ENCODE measurements around the gene CLDND2. TPM values are rescaled to one million over a fixed set of nuclear protein-coding genes. Genes with fewer than 3 reads are reported as not detected.

Gene CLDND2
- total RNA-seq, 1 donor from 2014 or later, result not detected

DNA sequence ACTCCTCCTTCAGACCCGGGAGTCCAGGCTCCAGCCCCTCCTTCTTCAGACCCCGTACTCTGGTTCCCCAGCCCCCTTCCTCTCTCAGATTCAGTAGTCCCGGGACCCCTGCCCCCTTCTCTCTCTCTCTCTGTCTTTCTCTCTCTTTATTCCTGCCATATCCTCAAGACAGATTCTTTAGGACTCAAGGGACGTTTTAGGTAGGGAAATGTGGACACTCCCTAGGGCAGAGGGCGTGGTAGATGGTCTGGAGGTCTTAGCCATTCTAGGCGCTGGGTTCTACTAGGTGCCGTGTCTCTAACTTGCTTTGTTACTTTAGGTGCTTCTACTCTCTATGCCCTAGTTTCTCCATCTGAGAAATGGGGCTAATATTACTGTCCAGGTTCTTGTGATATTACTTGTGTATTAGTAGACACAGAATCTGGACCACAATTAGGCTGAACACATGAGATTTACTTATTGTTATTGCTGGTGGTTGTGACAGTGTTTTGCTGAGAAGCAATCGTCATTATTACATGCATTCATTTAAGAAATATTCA is 22.3 kb upstream of the CLDND2 start:
- H3K27ac Mint-ChIP-seq (ENCODE audit: unreplicated experiment), result no peak overlapping the region

DNA sequence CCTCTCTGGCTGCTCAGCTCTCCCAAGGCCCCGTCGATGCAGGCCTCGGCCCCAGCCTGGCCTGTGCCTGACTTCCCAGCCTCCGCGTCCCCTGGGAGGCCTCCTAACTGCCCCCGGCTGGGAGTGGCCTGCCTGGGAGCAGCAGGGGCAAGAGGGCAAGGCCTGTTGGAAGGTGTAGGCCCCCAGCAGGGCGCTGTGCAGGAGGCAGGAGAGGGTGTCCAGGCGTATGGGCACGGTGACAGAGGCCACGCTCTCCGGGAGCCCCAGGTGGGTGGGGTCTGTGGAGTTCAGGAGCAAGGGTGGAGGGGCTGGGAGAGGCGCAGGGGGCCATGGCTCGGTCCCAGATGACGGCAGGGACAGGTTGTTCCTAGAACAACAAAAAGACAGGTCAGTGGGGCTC is 20.3 kb upstream of the CLDND2 start:
- H3K27ac Mint-ChIP-seq (ENCODE audit: unreplicated experiment), result no peak overlapping the region
- DNase-seq (ENCODE audit: extremely low spot score, unreplicated experiment), result no peak
- H3K4me3 Mint-ChIP-seq (ENCODE audit: unreplicated experiment), result no peak overlapping the region

More for the DNA sequence above, 22.3 kb upstream of the CLDND2 start:
- H3K4me3 Mint-ChIP-seq (ENCODE audit: unreplicated experiment), result no peak overlapping the region
- no peaks in the 10 kb centered on the region for H3K27me3 Mint-ChIP-seq (ENCODE audit: unreplicated experiment)
- H3K36me3 Mint-ChIP-seq (ENCODE audit: unreplicated experiment), result no peaks in the 10 kb centered on the region
- no peaks in the 10 kb centered on the region for H3K9me3 Mint-ChIP-seq (ENCODE audit: unreplicated experiment)
- no peak for DNase-seq (ENCODE audit: extremely low spot score, unreplicated experiment)
- TF ChIP-seq, protein P1, sequence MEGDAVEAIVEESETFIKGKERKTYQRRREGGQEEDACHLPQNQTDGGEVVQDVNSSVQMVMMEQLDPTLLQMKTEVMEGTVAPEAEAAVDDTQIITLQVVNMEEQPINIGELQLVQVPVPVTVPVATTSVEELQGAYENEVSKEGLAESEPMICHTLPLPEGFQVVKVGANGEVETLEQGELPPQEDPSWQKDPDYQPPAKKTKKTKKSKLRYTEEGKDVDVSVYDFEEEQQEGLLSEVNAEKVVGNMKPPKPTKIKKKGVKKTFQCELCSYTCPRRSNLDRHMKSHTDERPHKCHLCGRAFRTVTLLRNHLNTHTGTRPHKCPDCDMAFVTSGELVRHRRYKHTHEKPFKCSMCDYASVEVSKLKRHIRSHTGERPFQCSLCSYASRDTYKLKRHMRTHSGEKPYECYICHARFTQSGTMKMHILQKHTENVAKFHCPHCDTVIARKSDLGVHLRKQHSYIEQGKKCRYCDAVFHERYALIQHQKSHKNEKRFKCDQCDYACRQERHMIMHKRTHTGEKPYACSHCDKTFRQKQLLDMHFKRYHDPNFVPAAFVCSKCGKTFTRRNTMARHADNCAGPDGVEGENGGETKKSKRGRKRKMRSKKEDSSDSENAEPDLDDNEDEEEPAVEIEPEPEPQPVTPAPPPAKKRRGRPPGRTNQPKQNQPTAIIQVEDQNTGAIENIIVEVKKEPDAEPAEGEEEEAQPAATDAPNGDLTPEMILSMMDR (IDR thresholded peaks at IDR 0.05), result no peak
- peaks cover 15% of the 10 kb centered on the region for H3K4me1 Mint-ChIP-seq (ENCODE audit: unreplicated experiment)

DNA sequence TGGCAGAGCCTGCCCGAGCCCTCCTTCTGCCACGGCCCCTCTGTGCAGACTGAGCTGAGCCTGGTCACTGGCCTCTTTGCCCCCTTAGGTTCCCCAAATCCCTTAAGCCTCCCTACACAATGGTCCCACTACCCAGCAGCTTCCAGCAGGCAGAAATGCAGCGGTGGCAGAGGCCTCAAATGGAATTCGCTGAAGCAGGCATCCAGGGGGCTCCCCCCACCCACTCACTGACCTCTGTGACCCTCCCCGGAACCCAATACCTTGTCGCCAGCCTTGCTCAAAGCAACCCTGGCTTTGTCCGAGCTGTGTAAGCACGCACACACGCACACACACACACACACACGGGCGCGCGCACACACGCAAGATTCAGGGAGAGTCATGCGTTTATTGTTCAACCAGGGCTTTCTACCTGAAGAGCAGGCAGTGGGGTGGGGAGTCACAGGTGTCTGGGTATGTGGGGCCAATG is 19.2 kb upstream of the CLDND2 start, which contains the start of gene LIM2:
LIM2 (minus strand) TSS at position 51 of the 466 bp plus-strand sequence. CDS start 531 bp downstream, outside the sequence.
- no peaks in the 10 kb centered on the region for H3K4me1 Mint-ChIP-seq (ENCODE audit: unreplicated experiment)
- no peaks in the 10 kb centered on the region for H3K9me3 Mint-ChIP-seq (ENCODE audit: unreplicated experiment)
- TF ChIP-seq, protein P1 (IDR thresholded peaks at IDR 0.05), result no peak
- no peak within 1 kb of the TSS for H3K27ac Mint-ChIP-seq (ENCODE audit: unreplicated experiment)
- no peak for DNase-seq (ENCODE audit: extremely low spot score, unreplicated experiment)
- no peaks in the 10 kb centered on the region for H3K27me3 Mint-ChIP-seq (ENCODE audit: unreplicated experiment)
- no peaks in the 10 kb centered on the region for H3K36me3 Mint-ChIP-seq (ENCODE audit: unreplicated experiment)
- H3K4me3 Mint-ChIP-seq (ENCODE audit: unreplicated experiment), result no peak within 1 kb of the TSS

More for the DNA sequence above, 20.3 kb upstream of the CLDND2 start:
- Mint-ChIP-seq H3K4me1 (ENCODE audit: unreplicated experiment) (peaks cover 7% of the 10 kb centered on the region), H3K9me3 (ENCODE audit: unreplicated experiment) (no peaks in the 10 kb centered on the region), H3K36me3 (ENCODE audit: unreplicated experiment) (no peaks in the 10 kb centered on the region), H3K27me3 (ENCODE audit: unreplicated experiment) (no peaks in the 10 kb centered on the region)
- TF ChIP-seq, protein P1 (IDR thresholded peaks at IDR 0.05), result no peak

DNA sequence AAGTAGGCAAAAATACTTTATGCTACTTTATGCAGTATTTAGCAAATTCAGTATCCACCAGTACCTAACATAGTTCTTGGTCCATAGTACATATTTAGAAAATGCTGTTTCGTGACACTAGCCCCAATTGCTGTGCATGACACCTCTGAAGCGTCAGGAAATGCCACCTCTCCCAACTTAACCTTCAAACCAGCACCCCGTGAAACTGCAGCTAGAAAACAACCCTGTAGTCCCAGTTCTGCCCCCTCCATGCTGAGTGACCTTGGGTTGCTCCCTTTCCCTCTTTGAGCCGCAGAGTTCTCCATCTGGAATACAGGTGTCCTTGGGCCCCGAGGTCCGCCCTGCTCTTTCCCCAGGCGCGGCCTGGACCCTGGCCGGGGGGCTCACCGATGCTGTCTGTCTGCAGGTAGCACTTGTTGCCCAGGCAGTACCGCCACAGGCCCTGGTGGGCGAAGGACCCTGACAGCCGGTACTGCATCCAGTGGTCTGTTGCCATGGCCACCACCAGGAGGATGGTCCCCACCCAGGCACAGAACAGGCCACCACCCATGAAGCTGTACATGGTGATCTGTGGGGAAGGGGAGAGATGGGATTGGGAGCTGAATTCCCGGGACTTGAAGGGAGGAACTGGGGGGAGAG is 18.2 kb upstream of the CLDND2 start:
- DNase-seq (ENCODE audit: extremely low spot score, unreplicated experiment), result no peak
- no peaks in the 10 kb centered on the region for H3K4me1 Mint-ChIP-seq (ENCODE audit: unreplicated experiment)
- H3K4me3 Mint-ChIP-seq (ENCODE audit: unreplicated experiment), result no peak overlapping the region
- TF ChIP-seq, protein P1 (IDR thresholded peaks at IDR 0.05), result no peak
- H3K27me3 Mint-ChIP-seq (ENCODE audit: unreplicated experiment), result no peaks in the 10 kb centered on the region
- no peaks in the 10 kb centered on the region for H3K9me3 Mint-ChIP-seq (ENCODE audit: unreplicated experiment)
- H3K36me3 Mint-ChIP-seq (ENCODE audit: unreplicated experiment), result no peaks in the 10 kb centered on the region
- H3K27ac Mint-ChIP-seq (ENCODE audit: unreplicated experiment), result no peak overlapping the region

DNA sequence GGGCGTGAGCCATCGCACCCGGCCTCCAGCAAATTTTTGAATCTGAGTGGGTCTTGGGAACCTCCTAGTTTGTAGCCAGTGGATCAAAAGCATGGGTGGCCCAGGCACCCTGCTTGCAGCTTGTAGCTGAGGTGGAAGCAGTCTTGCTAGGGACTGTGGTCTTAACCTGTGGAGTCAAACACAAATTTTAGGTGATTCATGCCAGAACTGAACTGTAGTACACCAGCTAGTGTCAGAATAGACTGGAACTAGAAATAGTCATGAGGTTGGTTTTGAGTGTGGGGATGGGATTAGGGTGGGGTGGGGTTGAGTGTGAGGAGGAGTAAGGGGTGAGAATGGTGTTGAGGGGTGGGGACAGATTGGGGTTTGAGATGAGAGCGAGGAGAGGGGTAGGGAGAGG is 13.2 kb upstream of the CLDND2 start:
- Mint-ChIP-seq H3K4me3 (ENCODE audit: unreplicated experiment) (no peak overlapping the region), H3K27me3 (ENCODE audit: unreplicated experiment) (no peaks in the 10 kb centered on the region), H3K4me1 (ENCODE audit: unreplicated experiment) (no peaks in the 10 kb centered on the region), H3K9me3 (ENCODE audit: unreplicated experiment) (no peaks in the 10 kb centered on the region), H3K36me3 (ENCODE audit: unreplicated experiment) (no peaks in the 10 kb centered on the region), H3K27ac (ENCODE audit: unreplicated experiment) (no peak overlapping the region)
- DNase-seq (ENCODE audit: extremely low spot score, unreplicated experiment), result no peak
- TF ChIP-seq, protein P1 (IDR thresholded peaks at IDR 0.05), result no peak

All from osteocyte (in vitro differentiated cells).